H9 (cell line): ENCODE data around the gene RFPL1. TPM values are rescaled to one million over a fixed set of nuclear protein-coding genes. Genes with fewer than 3 reads are reported as not detected.

Experiments used
- DNase-seq: peaks from one replicate; pipeline ENCODE4 v3.0.0-alpha.2; 2017
- H2AFZ ChIP-seq: one replicate; pipeline ENCODE4 v1.6.1; 2013; ENCODE audit warnings: mild to moderate bottlenecking, low read length, control low read depth, moderate library complexity
- H2AK5ac ChIP-seq: 2 replicates; pipeline ENCODE4 v1.6.1; 2013; ENCODE audit warnings: low read length, control low read depth, mixed read lengths; ENCODE audit not compliant: insufficient read length
- H2BK120ac ChIP-seq: one replicate; pipeline ENCODE4 v1.6.1; 2013; ENCODE audit warnings: low read depth, mild to moderate bottlenecking, low read length, control low read depth, inconsistent platforms; ENCODE audit not compliant: poor library complexity, severe bottlenecking
- H2BK12ac ChIP-seq: 2 replicates; pipeline ENCODE4 v1.6.1; 2013; ENCODE audit warnings: low read length, control low read depth, mixed read lengths, low read depth; ENCODE audit not compliant: insufficient read length
- H2BK15ac ChIP-seq: 2 replicates; pipeline ENCODE4 v1.6.1; 2013; ENCODE audit warnings: low read depth, low read length, control low read depth
- H2BK20ac ChIP-seq: one replicate; pipeline ENCODE4 v1.6.1; 2013; ENCODE audit warnings: low read depth, mild to moderate bottlenecking, low read length, control low read depth, inconsistent platforms; ENCODE audit not compliant: poor library complexity, severe bottlenecking
- H2BK5ac ChIP-seq: 2 replicates; pipeline ENCODE4 v1.6.1; 2013; ENCODE audit warnings: low read length, control low read depth, mixed read lengths; ENCODE audit not compliant: insufficient read length
- H3K14ac ChIP-seq: 2 replicates; pipeline ENCODE4 v1.6.1; 2013; ENCODE audit warnings: low read length, control low read depth; ENCODE audit not compliant: insufficient read depth
- H3K18ac ChIP-seq: 2 replicates; pipeline ENCODE4 v1.6.1; 2013; ENCODE audit warnings: low read depth, mild to moderate bottlenecking, mixed read lengths, low read length, control low read depth; ENCODE audit not compliant: insufficient read length
- H3K23ac ChIP-seq: 2 replicates; pipeline ENCODE4 v1.6.1; 2013; ENCODE audit warnings: low read length, control low read depth, mixed read lengths, low read depth; ENCODE audit not compliant: insufficient read length
- H3K23me2 ChIP-seq: 2 replicates; pipeline ENCODE4 v1.6.1; 2013; ENCODE audit warnings: low read depth, mild to moderate bottlenecking, mixed read lengths, low read length, control low read depth; ENCODE audit not compliant: insufficient read length, poor library complexity, severe bottlenecking
- H3K27ac ChIP-seq: 2 replicates; pipeline ENCODE4 v1.5.1; 2013; ENCODE audit warnings: low read length, control low read depth, mixed read lengths, low read depth; ENCODE audit not compliant: insufficient read length
- H3K27me3 ChIP-seq: 2 replicates; pipeline ENCODE4 v1.6.1; 2013; ENCODE audit warnings: low read length, control low read depth, inconsistent platforms; ENCODE audit not compliant: insufficient read depth
- H3K4ac ChIP-seq: 2 replicates; pipeline ENCODE4 v1.6.1; 2013; ENCODE audit warnings: low read depth, mild to moderate bottlenecking, control low read depth, inconsistent platforms, low read length, moderate library complexity
- H3K4me1 ChIP-seq: 2 replicates; pipeline ENCODE4 v1.6.1; 2013; ENCODE audit warnings: low read length, control low read depth, inconsistent platforms; ENCODE audit not compliant: insufficient read depth
- H3K4me2 ChIP-seq: 2 replicates; pipeline ENCODE4 v1.6.1; 2013; ENCODE audit warnings: low read length, control low read depth, mixed read lengths; ENCODE audit not compliant: insufficient read length, insufficient read depth
- H3K56ac ChIP-seq: 2 replicates; pipeline ENCODE4 v1.6.1; 2013; ENCODE audit warnings: low read depth, mild to moderate bottlenecking, mixed read lengths, low read length, control low read depth; ENCODE audit not compliant: insufficient read length
- H3K79me1 ChIP-seq: 2 replicates; pipeline ENCODE4 v1.6.1; 2013; ENCODE audit warnings: low read depth, mild to moderate bottlenecking, moderate library complexity, low read length, control low read depth, inconsistent platforms; ENCODE audit not compliant: insufficient read depth, poor library complexity, severe bottlenecking
- H3K79me2 ChIP-seq: 2 replicates; pipeline ENCODE4 v1.6.1; 2013; ENCODE audit warnings: low read length, control low read depth, inconsistent platforms; ENCODE audit not compliant: insufficient read depth
- H3K9ac ChIP-seq: 2 replicates; pipeline ENCODE4 v1.6.1; 2013; ENCODE audit warnings: low read length, control low read depth, mixed read lengths; ENCODE audit not compliant: insufficient read length; ENCODE audit errors: extremely low read depth
- H3K9me3 ChIP-seq: one replicate; pipeline ENCODE4 v1.6.1; 2013; ENCODE audit warnings: low read depth, low read length, inconsistent platforms; ENCODE audit not compliant: control insufficient read depth
- H3T11ph ChIP-seq: one replicate; pipeline ENCODE4 v1.6.1; 2013; ENCODE audit warnings: mild to moderate bottlenecking, low read length, control low read depth, inconsistent platforms
- H4K20me1 ChIP-seq: one replicate; pipeline ENCODE4 v1.6.1; 2013; ENCODE audit not compliant: control insufficient read depth, insufficient read length, insufficient read depth
- H4K5ac ChIP-seq: 2 replicates; pipeline ENCODE4 v1.6.1; 2013; ENCODE audit warnings: low read depth, mild to moderate bottlenecking, mixed read lengths, low read length, control low read depth; ENCODE audit not compliant: insufficient read length
- H4K8ac ChIP-seq: replicated peaks from 2 replicates; pipeline ENCODE4 v1.6.1; 2013; ENCODE audit warnings: low read length, control low read depth, mixed read lengths, low read depth; ENCODE audit not compliant: insufficient read length
- H4K91ac ChIP-seq: 2 replicates; pipeline ENCODE4 v1.6.1; 2013; ENCODE audit warnings: low read depth, mild to moderate bottlenecking, moderate library complexity, mixed read lengths, low read length, control low read depth; ENCODE audit not compliant: insufficient read length
- H3K27ac Mint-ChIP-seq, 3 experiments: 2 replicates in 2 of 3; 3 replicates in 1 of 3; pipeline ENCODE4 v1.8.0; 2020 to 2021; ENCODE audit warnings: mixed read lengths in 3 of 3, mild to moderate bottlenecking in 1 of 3, moderate library complexity in 1 of 3
- H3K27me3 Mint-ChIP-seq: 2 replicates; pipeline ENCODE4 v1.8.0; 2021; ENCODE audit warnings: low read depth, mild to moderate bottlenecking, moderate library complexity, mixed read lengths
- H3K36me3 Mint-ChIP-seq, 3 experiments: 2 replicates in 2 of 3; 3 replicates in 1 of 3; pipeline ENCODE4 v1.8.0; 2020 to 2021; ENCODE audit warnings: low read depth in 3 of 3, mixed read lengths in 3 of 3; ENCODE audit not compliant: insufficient read depth in 1 of 3
- H3K4me1 Mint-ChIP-seq, 2 experiments: 2 replicates each; pipeline ENCODE4 v1.8.0; 2020; ENCODE audit warnings: mixed read lengths in 2 of 2
- H3K4me3 Mint-ChIP-seq, 2 experiments: 2 replicates in 1 of 2; 3 replicates in 1 of 2; pipeline ENCODE4 v1.8.0; 2020 to 2021; ENCODE audit warnings: mild to moderate bottlenecking in 2 of 2, mixed read lengths in 2 of 2, moderate library complexity in 1 of 2
- H3K9me3 Mint-ChIP-seq, 2 experiments: 2 replicates in 1 of 2; 3 replicates in 1 of 2; pipeline ENCODE4 v1.8.0; 2020; ENCODE audit warnings: mild to moderate bottlenecking in 2 of 2, mixed read lengths in 2 of 2, moderate library complexity in 1 of 2
- WGBS: extraction: QIAGEN DNeasy Blood & Tissue Kit; methylation state at CpG from one replicate; pipeline ENCODE4 v1.1.7; 2013; ENCODE audit warnings: missing lambda C conversion rate, low lambda C conversion rate, mixed read lengths; ENCODE audit not compliant: insufficient read length; ENCODE audit errors: extremely low coverage; 5-methylcytosine and 5-hydroxymethylcytosine counted together
- total RNA-seq: library from RNA; stranded (reverse); gene quantifications from 2 replicates; pipeline ENCODE4 v1.2.1, GENCODE V29; 2021
- TF ChIP-seq, protein P1 (sequence below): fragments of 200-600 bp; sonication (generic); conservative IDR thresholded peaks from 3 replicates; pipeline ENCODE4 v1.8.0; 2021; ENCODE audit warnings: antibody characterized with exemption, mild to moderate bottlenecking

The RFPL1 gene
- total RNA-seq, 1 experiment from 2014 or later: not detected

DNA sequence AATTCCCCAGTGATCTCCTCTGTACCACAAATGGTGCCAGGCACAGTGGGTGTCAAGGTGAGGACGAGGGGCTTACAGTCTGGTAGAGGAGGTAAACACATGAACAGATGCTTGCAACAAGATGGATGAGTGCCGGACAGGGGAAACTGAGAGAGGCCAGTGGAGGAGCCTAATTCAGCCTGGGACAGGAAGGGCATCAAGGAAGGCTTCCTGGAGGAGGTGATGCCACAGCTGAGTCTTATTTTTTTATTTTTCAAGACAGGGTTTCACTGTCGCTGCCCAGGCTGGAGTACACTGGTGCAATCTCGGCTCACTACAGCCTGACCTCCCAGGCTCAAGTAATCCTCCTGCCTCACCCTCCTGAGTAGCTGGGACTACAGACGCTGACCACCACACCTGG, 22.9 kb downstream of the RFPL1 start:
- DNase-seq: no peak
- H4K8ac ChIP-seq: no peak overlapping the region
- Mint-ChIP-seq H3K9me3 (no peaks in the 10 kb centered on the region), H3K4me3 (no peak overlapping the region), H3K27me3 (no peaks in the 10 kb centered on the region), H3K27ac (no peak overlapping the region), H3K4me1 (peaks cover 8 to 18% of the 10 kb centered on the region in 2 experiments; a peak in 3 of 4 replicates), H3K36me3 (no peaks in the 10 kb centered on the region)
- no peak overlapping the region for H4K5ac ChIP-seq
- H3K79me2 ChIP-seq: no peaks in the 10 kb centered on the region
- H3K4me1 ChIP-seq: no peaks in the 10 kb centered on the region; the same call in 1 of the 2 replicates
- H3K4me2 ChIP-seq: no peak overlapping the region
- no peaks in the 10 kb centered on the region for H3K9me3 ChIP-seq
- no peak overlapping the region for H3K27ac ChIP-seq
- no peak overlapping the region for H3K9ac ChIP-seq
- H3K56ac ChIP-seq: no peak overlapping the region
- no peak overlapping the region for H2BK120ac ChIP-seq
- H3K23ac ChIP-seq: no peak overlapping the region
- H2BK5ac ChIP-seq: no peak overlapping the region
- WGBS: no CpG with 5 or more reads among the region's 5 CpGs
- no peak overlapping the region for H3K18ac ChIP-seq
- no peak overlapping the region for H2BK20ac ChIP-seq
- TF ChIP-seq, protein P1, sequence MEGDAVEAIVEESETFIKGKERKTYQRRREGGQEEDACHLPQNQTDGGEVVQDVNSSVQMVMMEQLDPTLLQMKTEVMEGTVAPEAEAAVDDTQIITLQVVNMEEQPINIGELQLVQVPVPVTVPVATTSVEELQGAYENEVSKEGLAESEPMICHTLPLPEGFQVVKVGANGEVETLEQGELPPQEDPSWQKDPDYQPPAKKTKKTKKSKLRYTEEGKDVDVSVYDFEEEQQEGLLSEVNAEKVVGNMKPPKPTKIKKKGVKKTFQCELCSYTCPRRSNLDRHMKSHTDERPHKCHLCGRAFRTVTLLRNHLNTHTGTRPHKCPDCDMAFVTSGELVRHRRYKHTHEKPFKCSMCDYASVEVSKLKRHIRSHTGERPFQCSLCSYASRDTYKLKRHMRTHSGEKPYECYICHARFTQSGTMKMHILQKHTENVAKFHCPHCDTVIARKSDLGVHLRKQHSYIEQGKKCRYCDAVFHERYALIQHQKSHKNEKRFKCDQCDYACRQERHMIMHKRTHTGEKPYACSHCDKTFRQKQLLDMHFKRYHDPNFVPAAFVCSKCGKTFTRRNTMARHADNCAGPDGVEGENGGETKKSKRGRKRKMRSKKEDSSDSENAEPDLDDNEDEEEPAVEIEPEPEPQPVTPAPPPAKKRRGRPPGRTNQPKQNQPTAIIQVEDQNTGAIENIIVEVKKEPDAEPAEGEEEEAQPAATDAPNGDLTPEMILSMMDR: no peak
- H3K14ac ChIP-seq: no peak overlapping the region
- H4K91ac ChIP-seq: no peak overlapping the region
- H2BK15ac ChIP-seq: no peak overlapping the region
- H2AFZ ChIP-seq: no peak overlapping the region
- H3K23me2 ChIP-seq: no peaks in the 10 kb centered on the region
- H3K27me3 ChIP-seq: no peaks in the 10 kb centered on the region
- no peak overlapping the region for H3T11ph ChIP-seq
- no peaks in the 10 kb centered on the region for H3K79me1 ChIP-seq
- no peak overlapping the region for H3K4ac ChIP-seq
- no peak overlapping the region for H2BK12ac ChIP-seq
- no peaks in the 10 kb centered on the region for H4K20me1 ChIP-seq
- H2AK5ac ChIP-seq: no peak overlapping the region
